Measurements from ENCODE around the gene TBC1D19. TPM values are rescaled to one million over a fixed set of nuclear protein-coding genes. Genes with fewer than 3 reads are reported as not detected.

Gene TBC1D19
- total and polyA plus RNA-seq, 8 donors = 1.4 to 57.6 (median 5.1) TPM

- H3K4me3 ChIP-seq = no peak overlapping the region
- H3K9me3 ChIP-seq = peaks cover 0 to 5% (median 2%) of the 10 kb centered on the region in 4 donors
- no peaks in the 10 kb centered on the region for H3K36me3 ChIP-seq
- peak in 1 of 2 donors; percentile 22 for DNase-seq
- no peaks in the 10 kb centered on the region for H3K27me3 ChIP-seq
- no peaks in the 10 kb centered on the region for H3K4me1 ChIP-seq
- TF ChIP-seq CTCF (IDR thresholded peaks at IDR 0.05) = no peak
- peak in 1 of 3 donors; percentile 22 for TF ChIP-seq POLR2AphosphoS5 (IDR thresholded peaks at IDR 0.05)
- intact Hi-C loops (cut with DNase I; ENCODE audit: low total_unique reads) = no loop called here
- H3K27ac ChIP-seq = no peak overlapping the region
Observed at GRCh38 chr4:26557164-26557563, 26.7 kb upstream of the TBC1D19 start.

DNA sequence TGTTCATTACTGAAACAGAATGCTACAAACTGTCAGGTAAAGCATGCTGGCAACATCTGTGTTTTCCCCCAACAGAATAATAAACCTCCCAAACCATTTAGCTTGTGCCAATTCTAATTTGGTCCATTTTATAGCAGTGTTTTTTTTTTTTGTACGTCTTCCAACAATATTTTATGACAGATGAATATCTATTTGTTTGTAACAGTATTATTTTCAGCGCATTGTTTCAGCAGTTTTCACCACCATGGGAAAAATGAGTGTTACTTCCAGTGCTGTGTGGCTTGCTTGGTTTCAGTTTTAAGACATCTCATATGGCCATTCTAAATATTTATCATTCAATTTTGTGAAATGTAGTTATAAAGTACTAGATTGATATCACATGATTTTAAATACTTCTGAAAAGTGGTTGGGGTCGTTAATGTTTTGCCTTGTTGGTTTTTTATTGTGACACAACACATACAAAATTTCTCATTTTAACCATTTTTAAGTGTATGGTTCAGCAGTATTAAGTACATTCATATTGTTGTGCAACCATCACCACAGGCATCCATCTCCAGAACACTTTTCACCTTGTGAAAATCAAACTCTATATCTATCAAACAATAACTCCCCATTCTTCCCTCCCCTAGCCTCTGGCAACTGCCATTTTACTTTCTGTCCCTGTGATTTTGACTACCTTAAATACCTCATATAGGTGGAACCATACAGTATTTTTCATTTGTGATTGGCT is 25.6 kb upstream of the TBC1D19 start:
- Histone ChIP-seq H3K36me3 (no peaks in the 10 kb centered on the region), H3K27ac (no peak overlapping the region), H3K4me3 (no peak overlapping the region), H3K27me3 (no peaks in the 10 kb centered on the region), H3K4me1 (no peaks in the 10 kb centered on the region), H3K9me3 (peaks cover 0 to 5% (median 2%) of the 10 kb centered on the region in 4 donors)
- 72 to 81% (median 79%) methylated on average over 3 of the region's 3 CpGs for WGBS, 5 donors
- intact Hi-C loops (cut with DNase I; ENCODE audit: low total_unique reads) = no loop called here
- no peak for DNase-seq
- TF ChIP-seq EP300 (IDR thresholded peaks at IDR 0.05) = no peak
- TF ChIP-seq POLR2A (IDR thresholded peaks at IDR 0.05) = no peak
- no peak for TF ChIP-seq CTCF (IDR thresholded peaks at IDR 0.05)
- no peak for TF ChIP-seq POLR2AphosphoS5 (IDR thresholded peaks at IDR 0.05)

- Histone ChIP-seq H3K4me1 (no peaks in the 10 kb centered on the region), H3K27ac (no peak overlapping the region), H3K36me3 (no peaks in the 10 kb centered on the region), H3K4me3 (no peak overlapping the region), H3K27me3 (no peaks in the 10 kb centered on the region), H3K9me3 (peaks cover 0 to 2% (median 0%) of the 10 kb centered on the region in 4 donors)
- intact Hi-C loops (cut with DNase I; ENCODE audit: low total_unique reads) = no loop called here
- no peak for DNase-seq
- no peak for TF ChIP-seq POLR2AphosphoS5 (IDR thresholded peaks at IDR 0.05)
- no peak for TF ChIP-seq POLR2A (IDR thresholded peaks at IDR 0.05)
- TF ChIP-seq EP300 (IDR thresholded peaks at IDR 0.05) = no peak
Observed at GRCh38 chr4:26566133-26566532, 17.8 kb upstream of the TBC1D19 start.

DNA sequence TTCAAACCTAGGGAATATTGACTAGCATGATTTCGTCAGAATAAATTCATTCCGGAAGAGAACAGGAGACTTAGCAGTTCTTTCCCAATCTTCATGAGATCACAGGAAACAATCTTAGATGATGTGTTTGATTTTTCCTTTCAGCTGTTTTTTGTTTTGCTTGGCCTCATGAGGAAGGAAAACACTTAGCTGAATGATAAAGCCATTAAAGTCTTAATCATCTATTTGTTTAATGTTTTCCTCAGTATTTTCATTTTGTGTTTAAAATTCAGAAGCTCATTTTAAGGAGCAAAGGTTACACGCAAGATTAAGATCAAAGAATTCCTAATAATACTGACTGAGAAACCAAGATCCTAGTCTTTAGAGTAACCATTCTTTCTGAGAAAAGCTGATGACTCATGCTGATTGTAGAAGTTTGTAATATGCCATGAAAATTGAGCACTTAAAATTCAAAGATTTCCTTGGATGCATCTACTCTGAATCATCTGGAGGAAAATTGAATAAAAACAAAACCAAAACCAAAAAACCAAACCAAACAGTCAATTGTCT is 15.4 kb upstream of the TBC1D19 start:
- Histone ChIP-seq H3K27me3 (no peaks in the 10 kb centered on the region), H3K4me3 (no peak overlapping the region), H3K9me3 (no peaks in the 10 kb centered on the region), H3K36me3 (no peaks in the 10 kb centered on the region), H3K4me1 (no peaks in the 10 kb centered on the region), H3K27ac (no peak overlapping the region)
- WGBS, 5 donors = 54 to 72% (median 65%) methylated on average over 3 of the region's 3 CpGs
- TF ChIP-seq POLR2A (IDR thresholded peaks at IDR 0.05) = no peak
- TF ChIP-seq CTCF (IDR thresholded peaks at IDR 0.05) = no peak
- TF ChIP-seq EP300 (IDR thresholded peaks at IDR 0.05) = no peak
- no peak for DNase-seq
- intact Hi-C loops (cut with DNase I; ENCODE audit: low total_unique reads) = no loop called here

GRCh38 chr4:26570596-26570995 is 13.3 kb upstream of the TBC1D19 start:
- intact Hi-C loops (cut with DNase I; ENCODE audit: low total_unique reads) = no loop called here
- WGBS, 5 donors = 61 to 75% (median 70%) methylated on average over 3 of the region's 3 CpGs
- TF ChIP-seq EP300 (IDR thresholded peaks at IDR 0.05) (no peak), POLR2A (IDR thresholded peaks at IDR 0.05) (no peak), POLR2AphosphoS5 (IDR thresholded peaks at IDR 0.05) (no peak), CTCF (IDR thresholded peaks at IDR 0.05) (no peak)

More at GRCh38 chr4:26570596-26570995, 13.3 kb upstream of the TBC1D19 start:
- H3K27me3 ChIP-seq = no peaks in the 10 kb centered on the region
- no peaks in the 10 kb centered on the region for H3K4me1 ChIP-seq
- H3K27ac ChIP-seq = no peak overlapping the region
- H3K4me3 ChIP-seq = no peak overlapping the region
- H3K9me3 ChIP-seq = no peaks in the 10 kb centered on the region
- DNase-seq = no peak
- H3K36me3 ChIP-seq = no peaks in the 10 kb centered on the region

Data from stomach (tissue), 9 donors.